GM18517 (cell line): Measurements from ENCODE around the gene RAD9A.
"Not testable (repeated sequence)": the region's sequence is repeated elsewhere in the genome, so short reads cannot be mapped to it uniquely, and the experiment has no call there.

Experiments used
- ATAC-seq: cut with Tn5 transposase; IDR thresholded peaks from one replicate; pipeline ENCODE4 v1.9.1; 2021; ENCODE audit warnings: mild to moderate bottlenecking, moderate library complexity; ENCODE audit not compliant: unreplicated experiment

RAD9A gene

GRCh38 chr11:67393990-67394389, 2.2 kb downstream of the RAD9A start:
- no peak for ATAC-seq

GRCh38 chr11:67395555-67396258, 3.9 kb downstream of the RAD9A start:
- no peak for ATAC-seq

GRCh38 chr11:67396259-67396581, 4.4 kb downstream of the RAD9A start:
- ATAC-seq, result no peak

- ATAC-seq, result no peak
Observed at GRCh38 chr11:67396587-67397389, 5.0 kb downstream of the RAD9A start.

GRCh38 chr11:67397536-67397935, 5.8 kb downstream of the RAD9A start:
- no peak for ATAC-seq

GRCh38 chr11:67397986-67398660, 6.3 kb downstream of the RAD9A start:
- ATAC-seq, result no peak

GRCh38 chr11:67398661-67399563, 7.1 kb downstream of the RAD9A start:
- ATAC-seq, result no peak

GRCh38 chr11:67400251-67400941, 8.6 kb downstream of the RAD9A start:
- no peak for ATAC-seq

- ATAC-seq, result no peak
Observed at GRCh38 chr11:67400942-67401494, 9.2 kb downstream of the RAD9A start.

- ATAC-seq, result peak; percentile 58
Observed at GRCh38 chr11:67401495-67402191, 9.9 kb downstream of the RAD9A start, which contains the start of gene PPP1CA. Gene PPP1CA (minus strand): TSS chr11:67401858. CDS start chr11:67401782, 76 bp downstream.

- ATAC-seq, result peak; percentile 7
Observed at GRCh38 chr11:67402192-67402839, 10.5 kb downstream of the RAD9A start.

GRCh38 chr11:67403085-67403484, 11.3 kb downstream of the RAD9A start:
- ATAC-seq, result not testable (repeated sequence)

- no peak for ATAC-seq
Observed at GRCh38 chr11:67404515-67405195, 12.9 kb downstream of the RAD9A start.

GRCh38 chr11:67405196-67405567, 13.4 kb downstream of the RAD9A start:
- no peak for ATAC-seq

GRCh38 chr11:67405688-67406339, 14.0 kb downstream of the RAD9A start:
- ATAC-seq, result no peak

- ATAC-seq, result no peak
Observed at GRCh38 chr11:67406420-67406968, 14.7 kb downstream of the RAD9A start.

GRCh38 chr11:67406969-67407687, 15.3 kb downstream of the RAD9A start:
- ATAC-seq, result no peak
